ENCODE data around the gene PARD3B.

Gene PARD3B

DNA sequence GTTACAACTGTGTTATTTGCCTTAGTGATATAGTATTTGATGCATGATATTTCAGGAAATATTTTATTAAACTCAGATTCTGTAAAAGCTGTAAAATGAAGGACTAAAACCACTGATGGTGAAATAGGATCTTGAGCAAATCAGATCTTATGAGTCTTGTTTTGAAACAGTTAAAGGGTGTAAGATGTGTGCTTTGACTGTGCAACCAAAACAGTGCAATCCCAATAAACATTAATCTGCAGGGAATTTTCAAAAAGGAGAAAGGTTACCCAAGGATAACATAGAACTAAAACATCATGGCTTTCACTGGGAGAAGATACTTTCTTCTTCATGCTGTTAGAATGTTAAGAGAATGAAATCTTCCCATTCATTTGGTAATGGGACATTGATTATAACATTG lies 378.7 kb downstream of the PARD3B start:
- no peak overlapping the region for H3K9ac ChIP-seq (ENCODE audit: low read length)
- H3K4me1 ChIP-seq (ENCODE audit: control insufficient read depth, insufficient read depth, low read length): no peaks in the 10 kb centered on the region
- H3K4me3 ChIP-seq (ENCODE audit: low read length): no peak overlapping the region
- no peaks in the 10 kb centered on the region for H3K27me3 ChIP-seq (ENCODE audit: control insufficient read depth, insufficient read depth, low read length)
- H3K9me3 ChIP-seq (ENCODE audit: control insufficient read depth, low read length): no peaks in the 10 kb centered on the region
- no peaks in the 10 kb centered on the region for H3K36me3 ChIP-seq (ENCODE audit: control insufficient read depth, insufficient read depth, low read length)

DNA sequence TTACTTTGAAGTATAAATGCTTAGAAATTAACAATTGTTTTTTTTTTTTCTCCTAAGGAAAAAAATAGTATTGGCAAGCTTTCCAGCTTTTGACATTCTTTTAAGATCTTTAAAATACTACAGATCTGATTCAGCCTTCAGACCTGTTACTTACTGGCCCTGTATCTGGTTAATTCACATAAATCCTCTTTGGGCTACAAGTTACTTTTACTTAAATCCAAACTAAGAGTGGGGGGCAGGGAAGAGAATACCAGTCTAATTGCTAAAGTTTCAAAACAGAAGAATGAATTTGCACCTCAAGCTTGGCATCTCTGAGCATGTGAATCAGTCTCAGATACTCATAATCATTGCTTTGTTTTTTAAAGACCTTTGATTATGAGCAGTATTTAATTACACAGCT lies 386.3 kb downstream of the PARD3B start:
- H3K27me3 ChIP-seq (ENCODE audit: control insufficient read depth, insufficient read depth, low read length): no peaks in the 10 kb centered on the region
- no peaks in the 10 kb centered on the region for H3K36me3 ChIP-seq (ENCODE audit: control insufficient read depth, insufficient read depth, low read length)
- no peak overlapping the region for H3K4me3 ChIP-seq (ENCODE audit: low read length)
- no peaks in the 10 kb centered on the region for H3K4me1 ChIP-seq (ENCODE audit: control insufficient read depth, insufficient read depth, low read length)
- no peaks in the 10 kb centered on the region for H3K9me3 ChIP-seq (ENCODE audit: control insufficient read depth, low read length)
- no peak overlapping the region for H3K9ac ChIP-seq (ENCODE audit: low read length)

DNA sequence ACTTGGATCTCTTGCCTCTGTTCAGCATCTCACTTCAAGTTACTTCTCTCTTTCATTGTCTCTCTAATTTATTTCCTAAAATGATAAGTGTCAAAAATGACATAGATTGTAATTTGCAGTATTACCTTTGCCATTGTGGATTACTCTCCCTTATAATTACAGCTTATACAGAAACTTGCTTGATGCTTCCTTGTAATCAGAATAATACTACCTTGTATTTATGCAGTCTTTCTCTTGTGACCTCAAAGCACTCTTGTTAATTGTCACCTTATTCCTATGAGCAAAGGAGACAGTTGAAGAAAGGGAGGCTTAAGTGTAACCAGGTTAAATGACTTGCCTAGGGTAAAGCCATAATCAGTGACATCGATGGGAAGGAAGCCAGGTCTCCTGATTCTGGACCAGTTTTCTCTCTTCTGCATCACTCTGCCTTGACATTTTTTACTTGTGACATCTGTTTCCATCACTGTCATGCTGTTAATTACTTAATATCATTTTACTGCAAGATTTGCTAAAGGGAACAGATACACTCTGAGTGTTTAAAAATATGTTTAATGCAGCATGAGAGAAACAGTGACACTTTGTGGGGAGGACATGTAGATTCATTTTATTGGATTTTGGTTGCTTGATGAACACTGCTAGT lies 388.6 kb downstream of the PARD3B start:
- no peaks in the 10 kb centered on the region for H3K36me3 ChIP-seq (ENCODE audit: control insufficient read depth, insufficient read depth, low read length)
- H3K27me3 ChIP-seq (ENCODE audit: control insufficient read depth, insufficient read depth, low read length): no peaks in the 10 kb centered on the region
- H3K4me1 ChIP-seq (ENCODE audit: control insufficient read depth, insufficient read depth, low read length): no peaks in the 10 kb centered on the region
- no peaks in the 10 kb centered on the region for H3K9me3 ChIP-seq (ENCODE audit: control insufficient read depth, low read length)
- H3K4me3 ChIP-seq (ENCODE audit: low read length): no peak overlapping the region
- no peak overlapping the region for H3K9ac ChIP-seq (ENCODE audit: low read length)

DNA sequence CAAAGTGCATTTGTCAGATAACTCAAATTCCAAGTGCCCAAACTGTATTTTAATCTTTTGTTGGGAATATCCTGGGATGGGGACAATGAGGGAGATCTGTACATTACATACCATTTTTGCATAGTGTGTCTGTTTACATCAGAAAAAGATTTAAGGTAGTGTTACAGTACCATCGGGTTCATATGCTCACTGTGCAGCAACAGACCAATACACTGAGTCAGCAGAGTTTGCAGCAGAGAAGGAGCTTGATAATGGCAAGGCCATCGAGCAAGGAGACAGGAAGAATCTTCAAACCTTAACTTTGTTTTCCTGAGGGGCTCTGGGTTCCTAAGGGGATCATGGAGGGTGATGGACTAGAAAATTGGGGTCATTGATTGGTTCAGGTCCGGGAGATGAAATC lies 399.7 kb downstream of the PARD3B start:
- Histone ChIP-seq H3K36me3 (ENCODE audit: control insufficient read depth, insufficient read depth, low read length) (no peaks in the 10 kb centered on the region), H3K4me1 (ENCODE audit: control insufficient read depth, insufficient read depth, low read length) (peaks cover 4% of the 10 kb centered on the region), H3K9ac (ENCODE audit: low read length) (no peak overlapping the region), H3K9me3 (ENCODE audit: control insufficient read depth, low read length) (no peaks in the 10 kb centered on the region), H3K4me3 (ENCODE audit: low read length) (no peak overlapping the region), H3K27me3 (ENCODE audit: control insufficient read depth, insufficient read depth, low read length) (no peaks in the 10 kb centered on the region)

DNA sequence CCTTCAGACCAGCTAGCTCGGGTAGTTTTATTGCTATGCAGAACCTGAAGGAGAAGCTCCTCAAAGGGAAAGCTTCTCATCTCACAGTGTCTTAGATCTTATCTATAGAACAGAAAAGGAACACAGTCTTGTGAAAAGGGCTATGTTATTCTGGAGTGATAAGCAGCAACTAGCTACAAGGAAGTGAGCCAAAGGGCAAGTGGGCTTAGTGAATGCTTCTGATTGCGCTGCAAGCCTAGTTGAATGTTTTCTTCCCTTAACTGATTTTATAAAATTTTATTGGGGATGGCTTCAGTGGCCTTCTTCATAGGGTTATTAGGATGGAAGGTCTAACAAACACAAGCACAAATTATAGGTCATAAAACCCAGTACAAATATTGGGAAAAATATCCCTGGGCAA lies 400.1 kb downstream of the PARD3B start:
- Histone ChIP-seq H3K9ac (ENCODE audit: low read length) (no peak overlapping the region), H3K27me3 (ENCODE audit: control insufficient read depth, insufficient read depth, low read length) (no peaks in the 10 kb centered on the region), H3K4me3 (ENCODE audit: low read length) (no peak overlapping the region), H3K4me1 (ENCODE audit: control insufficient read depth, insufficient read depth, low read length) (peaks cover 4% of the 10 kb centered on the region), H3K36me3 (ENCODE audit: control insufficient read depth, insufficient read depth, low read length) (no peaks in the 10 kb centered on the region), H3K9me3 (ENCODE audit: control insufficient read depth, low read length) (no peaks in the 10 kb centered on the region)

DNA sequence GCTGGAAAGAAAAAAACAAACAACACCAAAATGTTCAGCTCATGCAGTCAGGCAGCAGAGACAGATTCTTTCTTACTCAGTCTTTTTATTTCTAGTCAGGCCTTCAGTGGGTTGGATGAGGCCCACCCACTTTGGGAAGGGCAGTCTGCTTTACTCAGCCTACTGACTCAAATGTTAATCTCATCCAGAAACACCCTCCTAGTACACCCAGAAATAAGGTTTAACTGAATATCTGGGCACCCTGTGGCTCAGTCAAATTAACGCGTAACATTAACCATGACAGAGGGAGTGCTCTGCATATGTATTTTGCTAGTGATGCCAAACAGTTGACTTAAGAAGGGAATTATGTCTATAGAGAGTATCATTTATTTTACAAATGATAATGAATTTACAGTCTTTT lies 401.6 kb downstream of the PARD3B start:
- Histone ChIP-seq H3K9me3 (ENCODE audit: control insufficient read depth, low read length) (no peaks in the 10 kb centered on the region), H3K27me3 (ENCODE audit: control insufficient read depth, insufficient read depth, low read length) (no peaks in the 10 kb centered on the region), H3K36me3 (ENCODE audit: control insufficient read depth, insufficient read depth, low read length) (no peaks in the 10 kb centered on the region), H3K4me3 (ENCODE audit: low read length) (no peak overlapping the region), H3K9ac (ENCODE audit: low read length) (no peak overlapping the region), H3K4me1 (ENCODE audit: control insufficient read depth, insufficient read depth, low read length) (peaks cover 4% of the 10 kb centered on the region)

DNA sequence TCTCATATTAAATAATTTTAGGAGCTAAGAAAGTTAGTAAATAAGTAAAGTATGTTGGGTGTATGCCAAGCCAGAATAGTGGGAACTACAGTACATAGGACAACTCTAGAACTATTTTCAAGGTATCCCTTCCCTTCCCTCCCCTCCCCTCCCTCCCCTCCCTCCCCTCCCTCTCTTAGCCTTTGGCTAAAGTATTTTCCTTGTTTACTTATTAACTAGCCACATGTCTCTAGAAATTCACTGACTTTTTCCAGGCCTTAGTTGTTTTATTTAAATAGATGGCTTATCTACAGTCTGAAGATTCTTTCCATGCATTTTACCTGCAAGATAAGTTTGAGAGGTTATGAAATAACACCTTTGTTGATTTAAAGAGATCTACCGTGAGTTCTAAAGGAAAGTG lies 402.1 kb downstream of the PARD3B start:
- no peaks in the 10 kb centered on the region for H3K9me3 ChIP-seq (ENCODE audit: control insufficient read depth, low read length)
- no peaks in the 10 kb centered on the region for H3K27me3 ChIP-seq (ENCODE audit: control insufficient read depth, insufficient read depth, low read length)
- no peaks in the 10 kb centered on the region for H3K36me3 ChIP-seq (ENCODE audit: control insufficient read depth, insufficient read depth, low read length)
- H3K4me1 ChIP-seq (ENCODE audit: control insufficient read depth, insufficient read depth, low read length): peaks cover 4% of the 10 kb centered on the region
- no peak overlapping the region for H3K4me3 ChIP-seq (ENCODE audit: low read length)
- H3K9ac ChIP-seq (ENCODE audit: low read length): no peak overlapping the region

DNA sequence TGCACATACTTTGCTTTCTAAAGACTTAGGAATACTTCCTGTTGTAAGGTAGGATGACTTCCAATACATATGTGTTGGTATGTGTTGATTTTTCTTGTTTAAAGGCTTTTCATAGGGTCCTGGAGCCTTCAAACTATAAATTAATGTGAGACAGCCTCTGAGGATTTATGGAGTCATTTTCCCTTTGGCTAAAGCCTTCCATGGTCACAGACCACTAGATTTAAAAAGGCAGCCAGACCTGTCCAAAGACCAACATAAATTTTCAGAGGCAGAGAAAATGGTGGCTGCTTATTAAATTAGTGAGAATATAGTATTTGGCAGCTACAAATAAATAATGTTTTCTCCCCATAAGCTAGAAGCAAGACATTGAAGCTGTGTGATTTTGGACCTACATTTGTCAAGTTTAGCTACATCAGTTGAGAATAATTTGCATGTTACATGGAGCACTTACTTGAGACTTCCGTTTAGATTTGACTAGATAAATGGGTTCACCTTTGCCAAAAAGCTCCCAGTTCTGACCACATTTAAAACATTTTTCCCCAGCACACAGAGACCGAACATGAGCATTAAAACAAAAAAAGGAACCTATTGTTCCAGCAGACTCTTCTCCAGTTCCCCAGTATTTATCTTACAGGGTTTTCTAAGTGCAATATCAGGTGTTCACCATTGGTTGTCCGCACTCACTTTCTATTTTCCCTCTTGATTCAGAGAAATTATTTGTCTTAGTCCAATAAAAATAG lies 402.9 kb downstream of the PARD3B start:
- H3K4me1 ChIP-seq (ENCODE audit: control insufficient read depth, insufficient read depth, low read length): peaks cover 4% of the 10 kb centered on the region
- H3K36me3 ChIP-seq (ENCODE audit: control insufficient read depth, insufficient read depth, low read length): no peaks in the 10 kb centered on the region
- H3K4me3 ChIP-seq (ENCODE audit: low read length): no peak overlapping the region
- no peaks in the 10 kb centered on the region for H3K9me3 ChIP-seq (ENCODE audit: control insufficient read depth, low read length)
- no peaks in the 10 kb centered on the region for H3K27me3 ChIP-seq (ENCODE audit: control insufficient read depth, insufficient read depth, low read length)
- H3K9ac ChIP-seq (ENCODE audit: low read length): no peak overlapping the region

DNA sequence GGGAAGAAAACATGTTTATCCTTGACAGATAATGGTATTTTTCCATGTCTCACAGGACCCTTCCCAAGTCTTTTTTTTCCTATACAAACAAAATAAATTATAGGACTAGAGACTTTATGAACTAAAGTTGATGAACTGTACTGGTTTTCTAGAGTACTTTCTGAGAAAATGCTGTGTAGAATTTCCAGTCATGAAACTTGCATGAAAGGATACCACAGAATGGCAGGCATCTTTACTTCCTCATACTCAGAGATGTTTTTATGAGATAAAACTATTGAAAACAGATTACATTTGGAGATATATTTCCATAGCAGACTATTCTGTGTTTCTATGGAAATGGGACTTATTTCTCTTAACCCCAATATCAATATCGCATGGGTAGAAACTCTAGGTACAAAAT lies 403.5 kb downstream of the PARD3B start:
- peaks cover 4% of the 10 kb centered on the region for H3K4me1 ChIP-seq (ENCODE audit: control insufficient read depth, insufficient read depth, low read length)
- H3K9ac ChIP-seq (ENCODE audit: low read length): no peak overlapping the region
- no peak overlapping the region for H3K4me3 ChIP-seq (ENCODE audit: low read length)
- no peaks in the 10 kb centered on the region for H3K9me3 ChIP-seq (ENCODE audit: control insufficient read depth, low read length)
- H3K36me3 ChIP-seq (ENCODE audit: control insufficient read depth, insufficient read depth, low read length): no peaks in the 10 kb centered on the region
- H3K27me3 ChIP-seq (ENCODE audit: control insufficient read depth, insufficient read depth, low read length): no peaks in the 10 kb centered on the region

DNA sequence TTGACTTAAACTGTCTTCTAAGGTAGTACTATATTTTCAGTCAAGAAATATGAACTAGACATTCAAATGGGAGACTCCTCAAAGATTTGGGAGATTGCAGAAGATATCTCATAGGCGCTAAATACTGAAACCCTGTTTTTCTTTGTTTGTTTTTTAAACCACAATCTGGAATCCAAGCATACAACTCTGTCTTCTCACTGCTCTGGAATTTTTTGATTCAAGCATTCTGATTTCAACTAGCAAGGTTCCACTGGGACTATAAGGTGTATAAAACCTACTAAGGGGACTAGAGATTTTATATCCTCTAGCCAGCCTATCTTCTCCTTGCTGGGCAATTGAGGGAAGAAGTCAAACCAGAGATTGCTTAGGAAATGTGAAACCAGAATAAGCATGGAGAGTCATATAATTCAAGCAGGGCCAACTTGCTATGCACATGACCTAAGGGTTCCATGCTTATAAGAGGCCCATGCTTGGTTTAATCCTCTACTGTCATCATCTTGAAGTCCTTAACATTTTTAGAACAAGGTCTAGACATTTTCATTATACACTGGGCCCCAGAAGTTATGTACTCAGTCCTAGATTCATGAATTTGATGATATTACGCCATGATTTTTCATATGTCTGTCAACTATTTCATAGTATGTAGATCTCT lies 405.5 kb downstream of the PARD3B start:
- Histone ChIP-seq H3K27me3 (ENCODE audit: control insufficient read depth, insufficient read depth, low read length) (no peaks in the 10 kb centered on the region), H3K36me3 (ENCODE audit: control insufficient read depth, insufficient read depth, low read length) (no peaks in the 10 kb centered on the region), H3K4me1 (ENCODE audit: control insufficient read depth, insufficient read depth, low read length) (peaks cover 4% of the 10 kb centered on the region), H3K4me3 (ENCODE audit: low read length) (no peak overlapping the region), H3K9ac (ENCODE audit: low read length) (no peak overlapping the region), H3K9me3 (ENCODE audit: control insufficient read depth, low read length) (no peaks in the 10 kb centered on the region)

DNA sequence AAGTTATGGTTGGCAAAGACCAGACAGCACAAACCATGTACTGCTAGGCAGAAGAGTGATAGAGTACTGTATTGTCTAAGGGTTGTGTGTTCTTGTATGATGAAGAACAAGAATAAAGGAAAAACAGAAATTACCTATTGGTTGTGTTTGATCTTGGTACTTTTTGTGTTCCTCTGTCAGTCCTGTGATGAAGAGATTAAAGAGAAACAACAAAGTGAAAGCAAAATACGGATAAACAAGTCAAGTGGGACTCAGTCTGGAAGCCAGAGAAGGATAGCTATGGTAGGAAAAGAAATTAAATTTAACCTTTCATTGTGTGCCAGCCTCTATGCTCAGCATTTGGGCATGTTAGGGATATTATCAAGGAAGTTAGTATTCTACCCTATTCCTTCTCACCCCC lies 413.1 kb downstream of the PARD3B start:
- H3K4me1 ChIP-seq (ENCODE audit: control insufficient read depth, insufficient read depth, low read length): no peaks in the 10 kb centered on the region
- no peaks in the 10 kb centered on the region for H3K36me3 ChIP-seq (ENCODE audit: control insufficient read depth, insufficient read depth, low read length)
- no peaks in the 10 kb centered on the region for H3K27me3 ChIP-seq (ENCODE audit: control insufficient read depth, insufficient read depth, low read length)
- no peaks in the 10 kb centered on the region for H3K9me3 ChIP-seq (ENCODE audit: control insufficient read depth, low read length)
- no peak overlapping the region for H3K4me3 ChIP-seq (ENCODE audit: low read length)
- no peak overlapping the region for H3K9ac ChIP-seq (ENCODE audit: low read length)

DNA sequence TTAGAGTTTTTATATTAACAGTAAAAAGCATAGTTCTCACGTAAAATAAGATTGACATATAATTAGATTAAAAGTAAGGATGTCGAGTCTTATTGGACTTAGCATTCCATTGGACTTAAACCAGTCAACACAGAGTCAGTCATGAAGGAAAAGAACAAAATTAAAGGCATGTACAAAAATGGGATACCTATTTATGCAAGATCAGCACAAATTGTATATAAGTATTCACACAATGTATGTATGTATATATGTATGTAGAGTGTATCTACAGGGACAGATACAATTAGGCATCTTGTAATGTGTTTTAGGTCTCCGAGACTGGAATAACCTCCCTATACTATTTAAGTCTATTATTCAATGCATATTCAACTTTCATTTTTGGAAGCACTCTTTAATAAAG lies 419.1 kb downstream of the PARD3B start:
- Histone ChIP-seq H3K9ac (ENCODE audit: low read length) (no peak overlapping the region), H3K36me3 (ENCODE audit: control insufficient read depth, insufficient read depth, low read length) (no peaks in the 10 kb centered on the region), H3K4me1 (ENCODE audit: control insufficient read depth, insufficient read depth, low read length) (no peaks in the 10 kb centered on the region), H3K9me3 (ENCODE audit: control insufficient read depth, low read length) (no peaks in the 10 kb centered on the region), H3K4me3 (ENCODE audit: low read length) (no peak overlapping the region), H3K27me3 (ENCODE audit: control insufficient read depth, insufficient read depth, low read length) (no peaks in the 10 kb centered on the region)

All from mucosa of stomach (tissue), 1 donor.